ENCODE results near the gene CIITA.

CIITA gene

GRCh38 chr16:10921536-10922327, 44.7 kb downstream of the CIITA start:
- TF ChIP-seq CTCF (IDR thresholded peaks at IDR 0.05) = no peak

- no peak for TF ChIP-seq CTCF (IDR thresholded peaks at IDR 0.05)
Observed at GRCh38 chr16:10922328-10923145, 45.5 kb downstream of the CIITA start.

- no peak for TF ChIP-seq CTCF (IDR thresholded peaks at IDR 0.05)
Observed at GRCh38 chr16:10923146-10923649, 46.2 kb downstream of the CIITA start.

- TF ChIP-seq CTCF (IDR thresholded peaks at IDR 0.05) = no peak
Observed at GRCh38 chr16:10923650-10924214, 46.7 kb downstream of the CIITA start.

GRCh38 chr16:10926094-10926493, 49.1 kb downstream of the CIITA start:
- TF ChIP-seq CTCF (IDR thresholded peaks at IDR 0.05) = no peak

GRCh38 chr16:10926867-10927266, 49.9 kb downstream of the CIITA start:
- no peak for TF ChIP-seq CTCF (IDR thresholded peaks at IDR 0.05)

GRCh38 chr16:10927497-10928112, 50.6 kb downstream of the CIITA start:
- no peak for TF ChIP-seq CTCF (IDR thresholded peaks at IDR 0.05)
